KMS-11 (cell line): ENCODE results near the gene ANAPC5.
"Not testable (repeated sequence)": the region's sequence is repeated elsewhere in the genome, so short reads cannot be mapped to it uniquely, and the experiment has no call there.

Experiments
- H2AFZ ChIP-seq: fragments of 200-600 bp; sonication (generic); 2 replicates; pipeline ENCODE4 v1.6.1; 2016; ENCODE audit warnings: antibody characterized with exemption, mixed run types, low read depth
- H3K27ac ChIP-seq: fragments of 200-600 bp; sonication (generic); 2 replicates; pipeline ENCODE4 v1.6.1; 2016; ENCODE audit warnings: mild to moderate bottlenecking, mixed run types
- H3K27me3 ChIP-seq: fragments of 200-600 bp; sonication (generic); 2 replicates; pipeline ENCODE4 v1.6.1; 2017; ENCODE audit warnings: mild to moderate bottlenecking, low read depth, mixed run types, moderate library complexity; ENCODE audit not compliant: insufficient read depth
- H3K36me3 ChIP-seq: fragments of 200-600 bp; sonication (generic); 2 replicates; pipeline ENCODE4 v1.6.1; 2017; ENCODE audit warnings: mild to moderate bottlenecking, mixed run types; ENCODE audit not compliant: insufficient read depth
- H3K4me1 ChIP-seq: fragments of 200-600 bp; sonication (generic); 2 replicates; pipeline ENCODE4 v1.6.1; 2016; ENCODE audit warnings: mild to moderate bottlenecking, low read depth, mixed run types; ENCODE audit not compliant: poor library complexity, severe bottlenecking
- H3K4me2 ChIP-seq: fragments of 200-600 bp; sonication (generic); 2 replicates; pipeline ENCODE4 v1.7.0; 2016; ENCODE audit warnings: mild to moderate bottlenecking, mixed run types
- H3K4me3 ChIP-seq: fragments of 200-600 bp; sonication (generic); IDR thresholded peaks from 2 replicates; pipeline ENCODE4 v1.6.1; 2017; ENCODE audit warnings: low read depth, low read length, mixed read lengths; ENCODE audit not compliant: insufficient read depth
- H3K79me2 ChIP-seq: fragments of 200-600 bp; sonication (generic); 2 replicates; pipeline ENCODE4 v1.6.1; 2016; ENCODE audit warnings: low read depth, mixed run types; ENCODE audit not compliant: insufficient read depth
- H3K9ac ChIP-seq: fragments of 200-600 bp; sonication (generic); 2 replicates; pipeline ENCODE4 v1.6.1; 2016; ENCODE audit warnings: mild to moderate bottlenecking, mixed run types
- H4K20me1 ChIP-seq: fragments of 200-600 bp; sonication (generic); 2 replicates; pipeline ENCODE4 v1.6.1; 2016; ENCODE audit warnings: mild to moderate bottlenecking, mixed run types; ENCODE audit not compliant: insufficient read depth
- TF ChIP-seq, protein P1 (sequence below): fragments of 200-600 bp; sonication (generic); conservative IDR thresholded peaks from 2 replicates; pipeline ENCODE4 v1.6.1; 2017; ENCODE audit warnings: low read depth, mild to moderate bottlenecking, antibody characterized with exemption, low read length, moderate library complexity, mixed read lengths

Gene ANAPC5

GRCh38 chr12:121388421-121388981 lies 36.3 kb upstream of the ANAPC5 start:
- H3K79me2 ChIP-seq: no peaks in the 10 kb centered on the region
- H3K9ac ChIP-seq: no peak overlapping the region
- no peaks in the 10 kb centered on the region for H4K20me1 ChIP-seq
- no peak overlapping the region for H3K4me2 ChIP-seq
- no peak overlapping the region for H2AFZ ChIP-seq
- no peak overlapping the region for H3K4me3 ChIP-seq
- H3K27ac ChIP-seq: no peak overlapping the region
- H3K27me3 ChIP-seq: no peaks in the 10 kb centered on the region
- TF ChIP-seq, protein P1, sequence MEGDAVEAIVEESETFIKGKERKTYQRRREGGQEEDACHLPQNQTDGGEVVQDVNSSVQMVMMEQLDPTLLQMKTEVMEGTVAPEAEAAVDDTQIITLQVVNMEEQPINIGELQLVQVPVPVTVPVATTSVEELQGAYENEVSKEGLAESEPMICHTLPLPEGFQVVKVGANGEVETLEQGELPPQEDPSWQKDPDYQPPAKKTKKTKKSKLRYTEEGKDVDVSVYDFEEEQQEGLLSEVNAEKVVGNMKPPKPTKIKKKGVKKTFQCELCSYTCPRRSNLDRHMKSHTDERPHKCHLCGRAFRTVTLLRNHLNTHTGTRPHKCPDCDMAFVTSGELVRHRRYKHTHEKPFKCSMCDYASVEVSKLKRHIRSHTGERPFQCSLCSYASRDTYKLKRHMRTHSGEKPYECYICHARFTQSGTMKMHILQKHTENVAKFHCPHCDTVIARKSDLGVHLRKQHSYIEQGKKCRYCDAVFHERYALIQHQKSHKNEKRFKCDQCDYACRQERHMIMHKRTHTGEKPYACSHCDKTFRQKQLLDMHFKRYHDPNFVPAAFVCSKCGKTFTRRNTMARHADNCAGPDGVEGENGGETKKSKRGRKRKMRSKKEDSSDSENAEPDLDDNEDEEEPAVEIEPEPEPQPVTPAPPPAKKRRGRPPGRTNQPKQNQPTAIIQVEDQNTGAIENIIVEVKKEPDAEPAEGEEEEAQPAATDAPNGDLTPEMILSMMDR: no peak
- peaks cover 15% of the 10 kb centered on the region for H3K4me1 ChIP-seq
- H3K36me3 ChIP-seq: no peaks in the 10 kb centered on the region

GRCh38 chr12:121384891-121385290 lies 32.7 kb upstream of the ANAPC5 start:
- not testable (repeated sequence) for H3K27me3 ChIP-seq, H3K27ac ChIP-seq, H3K4me3 ChIP-seq, H4K20me1 ChIP-seq, H3K4me2 ChIP-seq, H3K36me3 ChIP-seq, H3K4me1 ChIP-seq, H3K9ac ChIP-seq, H2AFZ ChIP-seq, H3K79me2 ChIP-seq

DNA sequence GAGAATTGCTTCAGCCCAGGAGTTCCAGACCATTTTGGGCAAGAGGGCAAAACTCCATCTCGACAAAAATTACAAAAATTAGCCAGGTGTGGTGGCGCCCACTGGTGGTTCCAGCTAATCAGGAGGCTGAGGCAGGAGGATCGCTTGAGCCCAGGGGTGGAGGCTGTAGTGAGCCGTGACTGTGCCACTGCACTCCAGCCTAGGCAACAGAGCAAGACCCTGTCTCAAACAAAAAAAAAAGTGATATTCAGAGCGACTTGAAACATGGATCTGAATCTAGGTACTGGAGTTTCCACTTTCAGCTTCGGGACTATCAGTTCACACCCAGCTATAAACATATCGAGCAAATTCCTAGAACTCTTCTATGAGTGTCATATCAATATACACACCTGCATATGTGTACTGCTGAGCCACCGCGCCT lies 31.4 kb upstream of the ANAPC5 start:
- Histone ChIP-seq H4K20me1 (no peaks in the 10 kb centered on the region), H3K4me3 (no peak overlapping the region), H3K27me3 (no peaks in the 10 kb centered on the region), H3K4me1 (no peaks in the 10 kb centered on the region), H2AFZ (no peak overlapping the region), H3K4me2 (no peak overlapping the region), H3K9ac (no peak overlapping the region), H3K36me3 (no peaks in the 10 kb centered on the region), H3K27ac (no peak overlapping the region), H3K79me2 (no peaks in the 10 kb centered on the region)
- TF ChIP-seq, protein P1: no peak

- no peak overlapping the region for H3K9ac ChIP-seq
- H2AFZ ChIP-seq: no peak overlapping the region
- TF ChIP-seq, protein P1: no peak
- H3K36me3 ChIP-seq: no peaks in the 10 kb centered on the region
- no peaks in the 10 kb centered on the region for H3K4me1 ChIP-seq
- no peak overlapping the region for H3K4me3 ChIP-seq
- no peaks in the 10 kb centered on the region for H3K79me2 ChIP-seq
- no peak overlapping the region for H3K4me2 ChIP-seq
- no peaks in the 10 kb centered on the region for H3K27me3 ChIP-seq
- H4K20me1 ChIP-seq: no peaks in the 10 kb centered on the region
- no peak overlapping the region for H3K27ac ChIP-seq
Measured at GRCh38 chr12:121379945-121380344, 27.7 kb upstream of the ANAPC5 start.

- Histone ChIP-seq H4K20me1 (no peaks in the 10 kb centered on the region), H3K36me3 (no peaks in the 10 kb centered on the region), H3K27ac (no peak overlapping the region), H2AFZ (no peak overlapping the region), H3K4me3 (no peak overlapping the region), H3K4me1 (no peaks in the 10 kb centered on the region), H3K9ac (no peak overlapping the region), H3K4me2 (no peak overlapping the region), H3K27me3 (no peaks in the 10 kb centered on the region), H3K79me2 (no peaks in the 10 kb centered on the region)
- TF ChIP-seq, protein P1: no peak
Measured at GRCh38 chr12:121378736-121379135, 26.5 kb upstream of the ANAPC5 start.
